ENCODE data around the gene CEP76.

DNA sequence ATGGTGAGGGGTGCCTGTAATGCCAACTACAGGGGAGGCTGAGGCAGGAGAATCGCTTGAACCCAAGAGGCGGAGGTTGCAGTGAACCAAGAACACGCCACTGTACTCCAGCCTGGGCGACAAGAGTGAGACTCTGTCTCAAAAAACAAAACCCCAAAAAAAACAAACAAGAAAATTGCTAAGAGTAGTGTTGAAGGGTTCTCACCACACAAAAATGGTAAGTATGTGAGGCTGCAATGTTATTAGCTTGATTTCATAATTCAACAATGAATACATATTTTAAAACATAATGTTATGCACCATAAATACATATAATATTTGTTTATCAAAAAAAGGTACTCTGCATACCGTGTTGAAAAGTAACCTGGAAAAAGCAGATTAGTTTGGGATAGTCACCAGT is 46.1 kb upstream of the CEP76 start:
- TF ChIP-seq CTCF (IDR thresholded peaks at IDR 0.05) = no peak
- TF ChIP-seq POLR2AphosphoS5 (IDR thresholded peaks at IDR 0.05; ENCODE audit: low read depth, low read length) = no peak
- TF ChIP-seq, protein P1, sequence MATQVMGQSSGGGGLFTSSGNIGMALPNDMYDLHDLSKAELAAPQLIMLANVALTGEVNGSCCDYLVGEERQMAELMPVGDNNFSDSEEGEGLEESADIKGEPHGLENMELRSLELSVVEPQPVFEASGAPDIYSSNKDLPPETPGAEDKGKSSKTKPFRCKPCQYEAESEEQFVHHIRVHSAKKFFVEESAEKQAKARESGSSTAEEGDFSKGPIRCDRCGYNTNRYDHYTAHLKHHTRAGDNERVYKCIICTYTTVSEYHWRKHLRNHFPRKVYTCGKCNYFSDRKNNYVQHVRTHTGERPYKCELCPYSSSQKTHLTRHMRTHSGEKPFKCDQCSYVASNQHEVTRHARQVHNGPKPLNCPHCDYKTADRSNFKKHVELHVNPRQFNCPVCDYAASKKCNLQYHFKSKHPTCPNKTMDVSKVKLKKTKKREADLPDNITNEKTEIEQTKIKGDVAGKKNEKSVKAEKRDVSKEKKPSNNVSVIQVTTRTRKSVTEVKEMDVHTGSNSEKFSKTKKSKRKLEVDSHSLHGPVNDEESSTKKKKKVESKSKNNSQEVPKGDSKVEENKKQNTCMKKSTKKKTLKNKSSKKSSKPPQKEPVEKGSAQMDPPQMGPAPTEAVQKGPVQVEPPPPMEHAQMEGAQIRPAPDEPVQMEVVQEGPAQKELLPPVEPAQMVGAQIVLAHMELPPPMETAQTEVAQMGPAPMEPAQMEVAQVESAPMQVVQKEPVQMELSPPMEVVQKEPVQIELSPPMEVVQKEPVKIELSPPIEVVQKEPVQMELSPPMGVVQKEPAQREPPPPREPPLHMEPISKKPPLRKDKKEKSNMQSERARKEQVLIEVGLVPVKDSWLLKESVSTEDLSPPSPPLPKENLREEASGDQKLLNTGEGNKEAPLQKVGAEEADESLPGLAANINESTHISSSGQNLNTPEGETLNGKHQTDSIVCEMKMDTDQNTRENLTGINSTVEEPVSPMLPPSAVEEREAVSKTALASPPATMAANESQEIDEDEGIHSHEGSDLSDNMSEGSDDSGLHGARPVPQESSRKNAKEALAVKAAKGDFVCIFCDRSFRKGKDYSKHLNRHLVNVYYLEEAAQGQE (IDR thresholded peaks at IDR 0.05; ENCODE audit: insufficient read depth in 1 of 2, low read depth in 2 of 2, low read length in 1 of 2) = no peak
- no peak for TF ChIP-seq TCF7L2 (IDR thresholded peaks at IDR 0.05; ENCODE audit: low read depth, low read length)
